Stimulated activated CD4-positive, alpha-beta T cell treated with anti-CD3 and anti-CD28 coated beads, Interleukin-1b, Interleukin-23, amount 100 ng/mL, for 4 hours (primary cell): ENCODE results near the gene LSM4.
"Not testable (repeated sequence)": the region's sequence is repeated elsewhere in the genome, so short reads cannot be mapped to it uniquely, and the experiment has no call there.

Source experiments
- DNase-seq, 2 donors: peaks; one replicate each; pipeline ENCODE4 v3.0.0-alpha.2; 2020; ENCODE audit warnings: low read depth in 2 of 2

LSM4 gene

GRCh38 chr19:18322759-18323460, at the start of gene LSM4:
TSS of gene LSM4 (minus strand) at chr19:18323076. CDS start at chr19:18323020, 56 bp downstream.
- DNase-seq, result peak; percentile 98 to 99

- no peak for DNase-seq
Measured at GRCh38 chr19:18368504-18369222, 45.8 kb upstream of the LSM4 start.

GRCh38 chr19:18366021-18366435, 43.2 kb upstream of the LSM4 start:
- no peak for DNase-seq

- DNase-seq, result no peak
Measured at GRCh38 chr19:18364826-18365528, 42.1 kb upstream of the LSM4 start.

- not testable (repeated sequence) for DNase-seq
Measured at GRCh38 chr19:18364277-18364825, 41.5 kb upstream of the LSM4 start.

- DNase-seq, result no peak
Measured at GRCh38 chr19:18363787-18364186, 40.9 kb upstream of the LSM4 start.

- no peak for DNase-seq
Measured at GRCh38 chr19:18362934-18363542, 40.2 kb upstream of the LSM4 start.

- no peak for DNase-seq
Measured at GRCh38 chr19:18361646-18362045, 38.8 kb upstream of the LSM4 start.

- no peak for DNase-seq
Measured at GRCh38 chr19:18357041-18357440, 34.2 kb upstream of the LSM4 start.

- DNase-seq, result not testable (repeated sequence)
Measured at GRCh38 chr19:18354743-18355142, 31.9 kb upstream of the LSM4 start.

- DNase-seq, result no peak
Measured at GRCh38 chr19:18353378-18354005, 30.6 kb upstream of the LSM4 start.

GRCh38 chr19:18351544-18351943, 28.7 kb upstream of the LSM4 start:
- DNase-seq, result no peak

GRCh38 chr19:18350490-18350889, 27.6 kb upstream of the LSM4 start:
- DNase-seq, result no peak

- no peak for DNase-seq
Measured at GRCh38 chr19:18349524-18350128, 26.8 kb upstream of the LSM4 start.

GRCh38 chr19:18348818-18349339, 26.0 kb upstream of the LSM4 start:
- not testable (repeated sequence) for DNase-seq

GRCh38 chr19:18348171-18348570, 25.3 kb upstream of the LSM4 start:
- DNase-seq, result no peak

- DNase-seq, result no peak
Measured at GRCh38 chr19:18346091-18346490, 23.2 kb upstream of the LSM4 start.

GRCh38 chr19:18345296-18345695, 22.4 kb upstream of the LSM4 start:
- DNase-seq, result no peak

- no peak for DNase-seq
Measured at GRCh38 chr19:18344582-18344950, 21.7 kb upstream of the LSM4 start.

GRCh38 chr19:18342090-18342632, 19.3 kb upstream of the LSM4 start:
- DNase-seq, result no peak
